Measurements from ENCODE around the gene GSTA2.

GSTA2 gene

GRCh38 chr6:52725143-52725534 lies 38.1 kb downstream of the GSTA2 start:
- no peak for ATAC-seq (ENCODE audit: insufficient read depth, low read depth)
- no peaks in the 10 kb centered on the region for H3K36me3 ChIP-seq (ENCODE audit: insufficient read depth, low read length)
- H3K27ac ChIP-seq (ENCODE audit: low read length): no peak overlapping the region
- no peak overlapping the region for H3K4me3 ChIP-seq (ENCODE audit: low read depth in 1 of 2, low read length in 2 of 2)
- H3K4me2 ChIP-seq (ENCODE audit: insufficient read depth, low read length): no peak overlapping the region
- no peaks in the 10 kb centered on the region for H3K79me2 ChIP-seq (ENCODE audit: insufficient read depth, low read length)
- H4K20me1 ChIP-seq (ENCODE audit: insufficient read depth, low read length): no peaks in the 10 kb centered on the region
- no peaks in the 10 kb centered on the region for H3K4me1 ChIP-seq (ENCODE audit: insufficient read depth, low read length)
- TF ChIP-seq CTCF (IDR thresholded peaks at IDR 0.05; ENCODE audit: borderline replicate concordance, extremely low read depth, low read length, poor library complexity, severe bottlenecking): no peak
- no peak for TF ChIP-seq EZH2 (IDR thresholded peaks at IDR 0.05; ENCODE audit: borderline replicate concordance, low read depth, low read length, severe bottlenecking)
- no peaks in the 10 kb centered on the region for H3K9me3 ChIP-seq (ENCODE audit: insufficient read depth, low read length, severe bottlenecking)
- DNase-seq: no peak
- no peaks in the 10 kb centered on the region for H3K27me3 ChIP-seq (ENCODE audit: insufficient read depth, low read length, poor library complexity)
- H2AFZ ChIP-seq (ENCODE audit: low read depth, low read length): no peak overlapping the region
- H3K9ac ChIP-seq (ENCODE audit: low read depth, low read length): no peak overlapping the region

- TF ChIP-seq EZH2 (IDR thresholded peaks at IDR 0.05; ENCODE audit: borderline replicate concordance, low read depth, low read length, severe bottlenecking) (no peak), CTCF (IDR thresholded peaks at IDR 0.05; ENCODE audit: borderline replicate concordance, extremely low read depth, low read length, poor library complexity, severe bottlenecking) (peak; percentile 72)
- Histone ChIP-seq H3K36me3 (ENCODE audit: insufficient read depth, low read length) (no peaks in the 10 kb centered on the region), H3K27ac (ENCODE audit: low read length) (no peak overlapping the region), H3K4me2 (ENCODE audit: insufficient read depth, low read length) (no peak overlapping the region), H2AFZ (ENCODE audit: low read depth, low read length) (no peak overlapping the region), H3K79me2 (ENCODE audit: insufficient read depth, low read length) (no peaks in the 10 kb centered on the region), H3K4me1 (ENCODE audit: insufficient read depth, low read length) (no peaks in the 10 kb centered on the region), H3K9me3 (ENCODE audit: insufficient read depth, low read length, severe bottlenecking) (no peaks in the 10 kb centered on the region), H3K9ac (ENCODE audit: low read depth, low read length) (no peak overlapping the region), H4K20me1 (ENCODE audit: insufficient read depth, low read length) (no peaks in the 10 kb centered on the region), H3K27me3 (ENCODE audit: insufficient read depth, low read length, poor library complexity) (no peaks in the 10 kb centered on the region), H3K4me3 (ENCODE audit: low read depth in 1 of 2, low read length in 2 of 2) (no peak overlapping the region)
- ATAC-seq (ENCODE audit: insufficient read depth, low read depth) (peak; percentile 99), DNase-seq (peak; percentile 61)
Observed at GRCh38 chr6:52724406-52725121, 38.7 kb downstream of the GSTA2 start.

DNA sequence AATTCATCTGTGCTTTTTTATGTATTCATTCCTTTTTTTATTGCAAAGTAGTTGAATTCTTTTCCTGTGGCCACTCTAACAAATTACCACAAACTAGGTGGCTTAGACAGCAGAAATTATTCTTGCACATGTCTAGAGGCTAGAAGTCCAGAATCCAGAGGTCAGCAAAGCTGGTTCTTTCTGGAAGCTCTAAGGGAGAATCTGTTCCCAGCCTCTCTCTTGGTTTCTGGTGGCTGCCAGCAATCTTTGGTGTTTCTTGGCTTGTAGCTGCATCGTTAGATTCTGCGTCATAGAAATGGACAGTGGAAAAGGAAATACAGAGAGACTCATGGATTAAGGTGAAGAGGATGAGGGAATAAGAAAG lies 39.3 kb downstream of the GSTA2 start:
- H3K79me2 ChIP-seq (ENCODE audit: insufficient read depth, low read length): no peaks in the 10 kb centered on the region
- no peak overlapping the region for H3K9ac ChIP-seq (ENCODE audit: low read depth, low read length)
- no peaks in the 10 kb centered on the region for H3K27me3 ChIP-seq (ENCODE audit: insufficient read depth, low read length, poor library complexity)
- ATAC-seq (ENCODE audit: insufficient read depth, low read depth) (no peak), DNase-seq (no peak)
- H3K36me3 ChIP-seq (ENCODE audit: insufficient read depth, low read length): no peaks in the 10 kb centered on the region
- no peak for TF ChIP-seq EZH2 (IDR thresholded peaks at IDR 0.05; ENCODE audit: borderline replicate concordance, low read depth, low read length, severe bottlenecking)
- H2AFZ ChIP-seq (ENCODE audit: low read depth, low read length): no peak overlapping the region
- H3K4me3 ChIP-seq (ENCODE audit: low read depth in 1 of 2, low read length in 2 of 2): no peak overlapping the region
- no peaks in the 10 kb centered on the region for H4K20me1 ChIP-seq (ENCODE audit: insufficient read depth, low read length)
- H3K27ac ChIP-seq (ENCODE audit: low read length): no peak overlapping the region
- H3K4me2 ChIP-seq (ENCODE audit: insufficient read depth, low read length): no peak overlapping the region
- no peaks in the 10 kb centered on the region for H3K9me3 ChIP-seq (ENCODE audit: insufficient read depth, low read length, severe bottlenecking)
- H3K4me1 ChIP-seq (ENCODE audit: insufficient read depth, low read length): no peaks in the 10 kb centered on the region

GRCh38 chr6:52720321-52720720 lies 43.0 kb downstream of the GSTA2 start:
- DNase-seq (no peak), ATAC-seq (ENCODE audit: insufficient read depth, low read depth) (no peak)
- Histone ChIP-seq H3K27me3 (ENCODE audit: insufficient read depth, low read length, poor library complexity) (no peaks in the 10 kb centered on the region), H3K4me1 (ENCODE audit: insufficient read depth, low read length) (no peaks in the 10 kb centered on the region), H2AFZ (ENCODE audit: low read depth, low read length) (no peak overlapping the region), H3K9me3 (ENCODE audit: insufficient read depth, low read length, severe bottlenecking) (no peaks in the 10 kb centered on the region), H3K9ac (ENCODE audit: low read depth, low read length) (no peak overlapping the region), H4K20me1 (ENCODE audit: insufficient read depth, low read length) (no peaks in the 10 kb centered on the region), H3K36me3 (ENCODE audit: insufficient read depth, low read length) (no peaks in the 10 kb centered on the region), H3K27ac (ENCODE audit: low read length) (no peak overlapping the region), H3K4me2 (ENCODE audit: insufficient read depth, low read length) (no peak overlapping the region), H3K79me2 (ENCODE audit: insufficient read depth, low read length) (no peaks in the 10 kb centered on the region), H3K4me3 (ENCODE audit: low read depth in 1 of 2, low read length in 2 of 2) (no peak overlapping the region)
- TF ChIP-seq CTCF (IDR thresholded peaks at IDR 0.05; ENCODE audit: borderline replicate concordance, extremely low read depth, low read length, poor library complexity, severe bottlenecking) (no peak), EZH2 (IDR thresholded peaks at IDR 0.05; ENCODE audit: borderline replicate concordance, low read depth, low read length, severe bottlenecking) (no peak)
